Gastrocnemius medialis (tissue), 4 donors: Measurements from ENCODE around the gene SHISA4. TPM values are rescaled to one million over a fixed set of nuclear protein-coding genes. Genes with fewer than 3 reads are reported as not detected.
"Not testable (repeated sequence)": the region's sequence is repeated elsewhere in the genome, so short reads cannot be mapped to it uniquely, and the experiment has no call there.

Source experiments
- ATAC-seq, 2 donors: fragments of 150-250 bp; one replicate each; pipeline ENCODE4 v1.9.1; 2016
- DNase-seq, 2 donors: peaks; one replicate each; pipeline ENCODE4 v3.0.0-alpha.2; 2019
- H3K27ac ChIP-seq, 4 donors: fragments of 200-600 bp; sonication (generic); 1 replicate in 1 of 4; 2 replicates in 3 of 4; pipeline ENCODE4 v1.5.1; 2016 to 2018; ENCODE audit warnings: mild to moderate bottlenecking in 2 of 4, moderate library complexity in 1 of 4
- H3K27me3 ChIP-seq, 3 donors: fragments of 200-600 bp; sonication (generic) in 2 of 3; 1 replicate in 1 of 3; 2 replicates in 2 of 3; pipeline versions ENCODE4 v1.5.1 to v1.6.0; 2016 to 2019; ENCODE audit warnings: mild to moderate bottlenecking in 1 of 3, moderate library complexity in 1 of 3
- H3K36me3 ChIP-seq, 2 donors: fragments of 200-600 bp; sonication (generic) in 1 of 2; one replicate each; pipeline ENCODE4 v1.5.1; 2017 to 2018
- H3K4me1 ChIP-seq, 2 donors: fragments of 200-600 bp; sonication (generic) in 1 of 2; one replicate each; pipeline ENCODE4 v1.5.1; 2016 to 2017; ENCODE audit warnings: mild to moderate bottlenecking in 2 of 2
- H3K4me3 ChIP-seq, 4 donors: fragments of 200-600 bp; sonication (generic) in 3 of 4; 1 replicate in 1 of 4; 2 replicates in 3 of 4; pipeline ENCODE4 v1.5.1; 2016 to 2019; ENCODE audit warnings: mild to moderate bottlenecking in 2 of 4
- H3K9me3 ChIP-seq, 3 donors: fragments of 200-600 bp; sonication (generic) in 2 of 3; 1 replicate in 1 of 3; 2 replicates in 2 of 3; pipeline ENCODE4 v1.5.1; 2016 to 2019
- CTCF ChIP-seq, 5 experiments: fragments of 450-650 bp in 3 of 5; fragments of 200-600 bp in 2 of 5; sonication (generic) in 2 of 5; IDR thresholded peaks in 4 of 5; conservative IDR thresholded peaks in 1 of 5; 1 replicate in 4 of 5; 2 replicates in 1 of 5; pipeline ENCODE4 v1.5.1; 2016 to 2019; ENCODE audit warnings: antibody characterized with exemption in 5 of 5, mild to moderate bottlenecking in 3 of 5, moderate library complexity in 3 of 5
- POLR2A ChIP-seq, 2 donors: fragments of 450-650 bp; IDR thresholded peaks; one replicate each; pipeline ENCODE4 v1.6.1; 2017; ENCODE audit warnings: antibody characterized with exemption in 2 of 2, mild to moderate bottlenecking in 2 of 2, moderate library complexity in 2 of 2
- in situ Hi-C, 4 donors: fragments of 200-750 bp; cut with MboI; loops; one replicate each; pipeline versions ENCODE4 v1.15.0 to v1.8.0; 2017; ENCODE audit warnings: low sequenced_read_pairs in 4 of 4
- intact Hi-C: fragments of 100-400 bp; cut with DNase I; formaldehyde crosslinking; loops from one replicate; pipeline ENCODE4 v1.15.1; 2023; ENCODE audit warnings: low total_unique reads
- total RNA-seq, 4 donors: library from RNA; depleted of rRNA; stranded (reverse); fragments of >200 nt; gene quantifications; one replicate each; pipeline versions ENCODE4 v1.1.0 to v1.2.3, GENCODE V29; 2016

Gene SHISA4
- 100 to 1,000 TPM in 2 of 4 donors, 10 to 100 TPM in 2; 76.6 to 384 (median 229) TPM for total RNA-seq

GRCh38 chr1:201888282-201889089 lies at the start of gene SHISA4:
Gene SHISA4, plus strand, starts transcription at chr1:201888898. Its CDS starts 97 bp downstream, at chr1:201888995.
- in situ Hi-C loops (loop anchor here in 3 of 4 donors (25.0 kb wide), 1 partner anchor 249 kb away; the partner anchor contains the start of gene ARL8A (in 3 of the 3)), intact Hi-C loops (loop anchor here (2.0 to 10.0 kb wide), 5 partner anchors 61 to 1386 kb away; partner anchors contain the start of genes IPO9, PHLDA3 and TIMM17A)
- peaks cover 82 to 85% of the 10 kb centered on the region in 2 donors for H3K4me1 ChIP-seq
- peak within 1 kb of the TSS; percentile 65 to 89 (median 72) for H3K4me3 ChIP-seq
- peak within 1 kb of the TSS; percentile 90 to 98 (median 94) for H3K27ac ChIP-seq
- ATAC-seq (peak; percentile 45 to 55), DNase-seq (peak; percentile 81 to 94)
- H3K9me3 ChIP-seq = no peaks in the 10 kb centered on the region
- TF ChIP-seq CTCF (IDR thresholded peaks at IDR 0.05 in 4 of 5, conservative IDR thresholded peaks at IDR 0.05 in 1 of 5) (no peak), POLR2A (IDR thresholded peaks at IDR 0.05) (peak; percentile 95 to 97)
- H3K27me3 ChIP-seq = no peaks in the 10 kb centered on the region
- H3K36me3 ChIP-seq = no peaks in the 10 kb centered on the region

- H3K27me3 ChIP-seq, H3K27ac ChIP-seq, H3K36me3 ChIP-seq, DNase-seq, in situ Hi-C loops, H3K4me3 ChIP-seq, ATAC-seq, intact Hi-C loops, H3K9me3 ChIP-seq: not testable (repeated sequence)
- peaks cover 6 to 14% of the 10 kb centered on the region in 2 donors for H3K4me1 ChIP-seq
Observed at GRCh38 chr1:201839089-201839488, 49.6 kb upstream of the SHISA4 start.

GRCh38 chr1:201840055-201840454 lies 48.6 kb upstream of the SHISA4 start:
- H3K36me3 ChIP-seq = no peaks in the 10 kb centered on the region
- no peaks in the 10 kb centered on the region for H3K9me3 ChIP-seq
- no peak for ATAC-seq
- H3K27me3 ChIP-seq = no peaks in the 10 kb centered on the region
- no peak overlapping the region for H3K4me3 ChIP-seq
- intact Hi-C loops (no loop called here), in situ Hi-C loops (no loop called here)
- H3K27ac ChIP-seq = no peak overlapping the region
- peaks cover 6 to 14% of the 10 kb centered on the region in 2 donors for H3K4me1 ChIP-seq
- no peak for DNase-seq
- no peak for TF ChIP-seq CTCF (IDR thresholded peaks at IDR 0.05 in 4 of 5, conservative IDR thresholded peaks at IDR 0.05 in 1 of 5)

- H3K9me3 ChIP-seq = no peaks in the 10 kb centered on the region
- no peak overlapping the region for H3K27ac ChIP-seq
- TF ChIP-seq POLR2A (IDR thresholded peaks at IDR 0.05) (no peak), CTCF (IDR thresholded peaks at IDR 0.05 in 4 of 5, conservative IDR thresholded peaks at IDR 0.05 in 1 of 5) (no peak)
- intact Hi-C loops (no loop called here), in situ Hi-C loops (no loop called here)
- DNase-seq (no peak), ATAC-seq (no peak)
- H3K27me3 ChIP-seq = no peaks in the 10 kb centered on the region
- no peak overlapping the region for H3K4me3 ChIP-seq
- no peaks in the 10 kb centered on the region for H3K36me3 ChIP-seq
- H3K4me1 ChIP-seq = peaks cover 6 to 14% of the 10 kb centered on the region in 2 donors
Observed at GRCh38 chr1:201840490-201840889, 48.2 kb upstream of the SHISA4 start.

GRCh38 chr1:201841265-201841912 lies 47.3 kb upstream of the SHISA4 start:
- no peak overlapping the region for H3K4me3 ChIP-seq
- in situ Hi-C loops (no loop called here), intact Hi-C loops (no loop called here)
- TF ChIP-seq POLR2A (IDR thresholded peaks at IDR 0.05) (no peak), CTCF (IDR thresholded peaks at IDR 0.05 in 4 of 5, conservative IDR thresholded peaks at IDR 0.05 in 1 of 5) (no peak)
- no peaks in the 10 kb centered on the region for H3K9me3 ChIP-seq
- H3K4me1 ChIP-seq = peaks cover 9 to 15% of the 10 kb centered on the region in 2 donors
- ATAC-seq (no peak), DNase-seq (no peak)
- H3K27ac ChIP-seq = no peak overlapping the region
- no peaks in the 10 kb centered on the region for H3K36me3 ChIP-seq
- H3K27me3 ChIP-seq = no peaks in the 10 kb centered on the region
